Stimulated activated CD8-positive, alpha-beta memory T cell treated with anti-CD3 and anti-CD28 coated beads, Interleukin-4, amount 100 ng/mL, for 48 hours (primary cell): ENCODE data around the gene MAPK8IP2.
"Not testable (repeated sequence)": the region's sequence is repeated elsewhere in the genome, so short reads cannot be mapped to it uniquely, and the experiment has no call there.

ENCODE experiments used
- DNase-seq: peaks from one replicate; pipeline ENCODE4 v3.0.0-alpha.2; 2020

The MAPK8IP2 gene

GRCh38 chr22:50600967-50601668, 525 bp downstream of the MAPK8IP2 start:
- DNase-seq: no peak

GRCh38 chr22:50601669-50602337, 1.2 kb downstream of the MAPK8IP2 start:
- DNase-seq: no peak

- DNase-seq: no peak
These were observed 1.7 kb downstream of the MAPK8IP2 start for GRCh38 chr22:50602338-50602700.

GRCh38 chr22:50603511-50604255, 3.1 kb downstream of the MAPK8IP2 start:
- no peak for DNase-seq

- DNase-seq: no peak
These were observed 3.8 kb downstream of the MAPK8IP2 start for GRCh38 chr22:50604256-50605001.

- no peak for DNase-seq
These were observed 4.5 kb downstream of the MAPK8IP2 start for GRCh38 chr22:50605002-50605612.

- no peak for DNase-seq
These were observed 5.1 kb downstream of the MAPK8IP2 start for GRCh38 chr22:50605613-50606074.

- no peak for DNase-seq
These were observed 5.8 kb downstream of the MAPK8IP2 start for GRCh38 chr22:50606165-50606945.

- no peak for DNase-seq
These were observed 6.5 kb downstream of the MAPK8IP2 start for GRCh38 chr22:50606946-50607658.

- DNase-seq: no peak
These were observed 7.0 kb downstream of the MAPK8IP2 start for GRCh38 chr22:50607659-50608020.

- not testable (repeated sequence) for DNase-seq
These were observed 7.7 kb downstream of the MAPK8IP2 start for GRCh38 chr22:50608058-50608840.

GRCh38 chr22:50608996-50609395, 8.4 kb downstream of the MAPK8IP2 start:
- DNase-seq: no peak

GRCh38 chr22:50609599-50609998, 9.0 kb downstream of the MAPK8IP2 start:
- no peak for DNase-seq

- DNase-seq: no peak
These were observed 9.5 kb downstream of the MAPK8IP2 start for GRCh38 chr22:50610041-50610451.

GRCh38 chr22:50610581-50610980, 10.0 kb downstream of the MAPK8IP2 start:
- no peak for DNase-seq

GRCh38 chr22:50611341-50612060, 10.9 kb downstream of the MAPK8IP2 start:
- no peak for DNase-seq

GRCh38 chr22:50612168-50612527, 11.6 kb downstream of the MAPK8IP2 start:
- DNase-seq: no peak

- DNase-seq: peak; percentile 45
These were observed 12.1 kb downstream of the MAPK8IP2 start for GRCh38 chr22:50612528-50613221.
